NCI-H1417 (cell line): ENCODE results near the gene ACVR1B.

Source experiments
- DNase-seq, 3 experiments: peaks; one replicate each; lab custom pipeline; 2025; lab: John Stamatoyannopoulos, UW

ACVR1B gene

GRCh38 chr12:51942501-51943000 lies 8.9 kb upstream of the ACVR1B start:
- DNase-seq: no peak

- no peak for DNase-seq
Measured at GRCh38 chr12:51943346-51943745, 8.2 kb upstream of the ACVR1B start.

- DNase-seq: no peak
Measured at GRCh38 chr12:51944608-51945233, 6.8 kb upstream of the ACVR1B start.

- no peak for DNase-seq
Measured at GRCh38 chr12:51947246-51947996, 4.1 kb upstream of the ACVR1B start.

- no peak for DNase-seq
Measured at GRCh38 chr12:51948066-51948465, 3.4 kb upstream of the ACVR1B start.

GRCh38 chr12:51949342-51950030 lies 2.0 kb upstream of the ACVR1B start:
- no peak for DNase-seq

- DNase-seq: no peak
Measured at GRCh38 chr12:51950682-51951198, 759 bp upstream of the ACVR1B start.

GRCh38 chr12:51951843-51952722 lies 584 bp downstream of the ACVR1B start:
- DNase-seq: peak in 2 of 3 experiments; percentile 69 to 74

GRCh38 chr12:51953089-51953488 lies 1.6 kb downstream of the ACVR1B start:
- peak in 1 of 3 experiments; percentile 29 for DNase-seq

GRCh38 chr12:51953864-51954263 lies 2.4 kb downstream of the ACVR1B start:
- no peak for DNase-seq

- peak in 2 of 3 experiments; percentile 13 to 44 for DNase-seq
Measured at GRCh38 chr12:51954561-51955361, 3.3 kb downstream of the ACVR1B start.

- DNase-seq: no peak
Measured at GRCh38 chr12:51955702-51956101, 4.2 kb downstream of the ACVR1B start.

- no peak for DNase-seq
Measured at GRCh38 chr12:51958542-51958941, 7.0 kb downstream of the ACVR1B start.

GRCh38 chr12:51959211-51959610 lies 7.7 kb downstream of the ACVR1B start:
- DNase-seq: no peak

- no peak for DNase-seq
Measured at GRCh38 chr12:51959921-51960320, 8.4 kb downstream of the ACVR1B start.

GRCh38 chr12:51960488-51960887 lies 9.0 kb downstream of the ACVR1B start:
- DNase-seq: no peak

GRCh38 chr12:51960890-51961289 lies 9.4 kb downstream of the ACVR1B start:
- DNase-seq: no peak

- DNase-seq: peak in 1 of 3 experiments; percentile 41
Measured at GRCh38 chr12:51961834-51962233, 10.3 kb downstream of the ACVR1B start.

GRCh38 chr12:51962737-51963136 lies 11.2 kb downstream of the ACVR1B start:
- DNase-seq: no peak

GRCh38 chr12:51963477-51963876 lies 12.0 kb downstream of the ACVR1B start:
- DNase-seq: no peak

GRCh38 chr12:51969643-51970042 lies 18.1 kb downstream of the ACVR1B start:
- no peak for DNase-seq
